K562 (cell line): ENCODE results near the gene RPLP2. TPM values are rescaled to one million over a fixed set of nuclear protein-coding genes. Genes with fewer than 3 reads are reported as not detected.

ENCODE experiments used
- CBX3 ChIP-seq, 2 experiments: IDR thresholded peaks; 1 replicate in 1 of 2; 2 replicates in 1 of 2; pipeline ENCODE4 v1.6.1; 2012; ENCODE audit warnings: inconsistent platforms in 2 of 2, low read length in 2 of 2, borderline replicate concordance in 1 of 2, control low read depth in 1 of 2
- FOXJ3 ChIP-seq: sonication (generic); formaldehyde crosslinking; IDR thresholded peaks from 2 replicates; pipeline ENCODE4 v1.4.0; 2020; ENCODE audit warnings: mild to moderate bottlenecking, missing genetic modification reagents
- HSF4 ChIP-seq: fragments of 250-450 bp; sonication (Bioruptor Pico); IDR thresholded peaks from 2 replicates; pipeline ENCODE4 v2.1.2; 2022; ENCODE audit warnings: mild to moderate bottlenecking, moderate library complexity, borderline replicate concordance
- ILF3 ChIP-seq: fragments of 450-650 bp; IDR thresholded peaks from 2 replicates; pipeline ENCODE4 v1.6.1; 2018; ENCODE audit warnings: antibody characterized with exemption, mild to moderate bottlenecking, moderate library complexity, borderline replicate concordance
- LEF1 ChIP-seq: fragments of 450-650 bp; IDR thresholded peaks from 2 replicates; pipeline ENCODE4 v1.6.1; 2016; ENCODE audit warnings: mild to moderate bottlenecking
- MYNN ChIP-seq, 2 experiments: sonication (generic); formaldehyde crosslinking in 1 of 2; IDR thresholded peaks; 2 replicates each; pipeline versions ENCODE4 v1.5.0 to v1.6.1; 2016 to 2020; ENCODE audit warnings: antibody characterized with exemption in 1 of 2, missing genetic modification reagents in 1 of 2
- NR2C1 ChIP-seq, 2 experiments: fragments of 450-650 bp; IDR thresholded peaks; 2 replicates each; pipeline ENCODE4 v1.6.1; 2017; ENCODE audit warnings: mild to moderate bottlenecking in 2 of 2, antibody characterized with exemption in 1 of 2, inconsistent platforms in 1 of 2, missing compliant biosample characterization in 1 of 2, missing genetic modification characterization in 1 of 2
- SIX5 ChIP-seq, 2 experiments: IDR thresholded peaks; 2 replicates each; pipeline ENCODE4 v1.6.1; 2011; ENCODE audit warnings: low read length in 2 of 2, borderline replicate concordance in 1 of 2, low read depth in 1 of 2, mild to moderate bottlenecking in 1 of 2, moderate library complexity in 1 of 2; ENCODE audit not compliant: insufficient read depth in 1 of 2
- SLC30A9 ChIP-seq: fragments of 250-450 bp; sonication (Bioruptor Pico); IDR thresholded peaks from 2 replicates; pipeline ENCODE4 v1.8.0; 2022; ENCODE audit warnings: mild to moderate bottlenecking, moderate library complexity
- ZFP36 ChIP-seq: fragments of 150-350 bp; IDR thresholded peaks from 2 replicates; pipeline ENCODE4 v1.6.1; 2018; ENCODE audit warnings: low read length, low read depth; ENCODE audit not compliant: partially characterized antibody
- polyA plus RNA-seq, 8 experiments: library from polyadenylated mRNA; depleted of rRNA in 4 of 8; stranded (reverse) in 5 of 8; unstranded in 3 of 8; fragments of >200 nt; fragmentation: Nextera tagmentation in 2 of 8; fragmentation: Illumina TruSeq in 1 of 8; extraction: Ambion mirVana in 2 of 8; extraction: Trizol in 1 of 8; gene quantifications; 2 replicates each; pipeline versions ENCODE4 v1.2.1 to v1.2.3, GENCODE V29; 2011 to 2014; ENCODE audit warnings: inconsistent platforms in 1 of 8, missing spikeins in 1 of 8
- total RNA-seq, 7 experiments: library from RNA; depleted of rRNA in 6 of 7; stranded (reverse); fragments of >200 nt in 6 of 7; fragmentation: Illumina TruSeq in 2 of 7; extraction: Trizol in 2 of 7; gene quantifications; 2 replicates each; pipeline versions ENCODE4 v1.2.1 to v1.2.3, GENCODE V29; 2011 to 2021; ENCODE audit warnings: low replicate concordance in 1 of 7

RPLP2 gene
- total and polyA plus RNA-seq, 9 of the 15 experiments (the other 6 are each of a cell fraction or from before 2014, with no cell fraction given) = 528 to 3,807 (median 1,633) TPM

GRCh38 chr11:829847-830294 is 20.1 kb downstream of the RPLP2 start (continued):
- TF ChIP-seq SIX5 (IDR thresholded peaks at IDR 0.05; ENCODE audit: borderline replicate concordance in 1 of 2, insufficient read depth in 1 of 2, low read depth in 1 of 2, low read length in 2 of 2) = no peak
- no peak for TF ChIP-seq FOXJ3 (CRISPR knock-in tag)
- no peak for TF ChIP-seq NR2C1 (IDR thresholded peaks at IDR 0.05)
- no peak for TF ChIP-seq NR2C1 (tag; IDR thresholded peaks at IDR 0.05)
- TF ChIP-seq ZFP36 = peak; percentile 5
- no peak for TF ChIP-seq MYNN (IDR thresholded peaks at IDR 0.05)
- no peak for TF ChIP-seq MYNN (CRISPR knock-in tag; IDR thresholded peaks at IDR 0.05)
- no peak for TF ChIP-seq SLC30A9
- no peak for TF ChIP-seq CBX3 (IDR thresholded peaks at IDR 0.05; ENCODE audit: borderline replicate concordance in 1 of 2, low read length in 2 of 2)
- TF ChIP-seq HSF4 (CRISPR knock-in tag) = no peak
- no peak for TF ChIP-seq ILF3
- no peak for TF ChIP-seq LEF1
- TF ChIP-seq, all 486 proteins: peak for 3
